Limb (tissue), 2 donors: Measurements from ENCODE around the gene RXFP4.
A peak's percentile ranks its signal among the peaks of the same experiment; 100 is the strongest.
"Not testable (repeated sequence)": the region's sequence is repeated elsewhere in the genome, so short reads cannot be mapped to it uniquely, and the experiment has no call there.

Experiments used
- DNase-seq, 2 donors: peaks; one replicate each; pipeline ENCODE4 v3.0.0-alpha.2; 2016; ENCODE audit errors: extremely low spot score in 2 of 2

RXFP4 gene

GRCh38 chr1:155940993-155941844 lies at the start of gene RXFP4:
RXFP4 (plus strand) TSS chr1:155941638; CDS start chr1:155941710, 72 bp downstream.
- no peak for DNase-seq

GRCh38 chr1:155892796-155893195 lies 48.6 kb upstream of the RXFP4 start:
- no peak for DNase-seq

GRCh38 chr1:155893389-155894142 lies 47.9 kb upstream of the RXFP4 start:
- DNase-seq, result peak in 1 of 2 donors; percentile 57

GRCh38 chr1:155895617-155896016 lies 45.8 kb upstream of the RXFP4 start:
- not testable (repeated sequence) for DNase-seq

- DNase-seq, result not testable (repeated sequence)
Measured at GRCh38 chr1:155896476-155896875, 45.0 kb upstream of the RXFP4 start.

GRCh38 chr1:155897746-155898145 lies 43.7 kb upstream of the RXFP4 start:
- no peak for DNase-seq

- no peak for DNase-seq
Measured at GRCh38 chr1:155898888-155899287, 42.5 kb upstream of the RXFP4 start.

- no peak for DNase-seq
Measured at GRCh38 chr1:155899683-155900082, 41.8 kb upstream of the RXFP4 start.

GRCh38 chr1:155900161-155900560 lies 41.3 kb upstream of the RXFP4 start:
- no peak for DNase-seq

- no peak for DNase-seq
Measured at GRCh38 chr1:155904261-155904660, 37.2 kb upstream of the RXFP4 start.

GRCh38 chr1:155909894-155910293 lies 31.5 kb upstream of the RXFP4 start:
- no peak for DNase-seq

GRCh38 chr1:155910621-155911121 lies 30.8 kb upstream of the RXFP4 start:
- DNase-seq, result peak in 1 of 2 donors; percentile 51

GRCh38 chr1:155911156-155912055 lies 30.0 kb upstream of the RXFP4 start, which contains the start of gene RIT1:
RIT1 (minus strand) TSS chr1:155911349; CDS start chr1:155910761, 588 bp downstream.
- peak; percentile 71 to 90 for DNase-seq

GRCh38 chr1:155912056-155912536 lies 29.3 kb upstream of the RXFP4 start:
- DNase-seq, result no peak

GRCh38 chr1:155913969-155914757 lies 27.3 kb upstream of the RXFP4 start:
- DNase-seq, result no peak

GRCh38 chr1:155918660-155919059 lies 22.8 kb upstream of the RXFP4 start:
- DNase-seq, result no peak

- no peak for DNase-seq
Measured at GRCh38 chr1:155919801-155920200, 21.6 kb upstream of the RXFP4 start.

GRCh38 chr1:155920717-155921116 lies 20.7 kb upstream of the RXFP4 start:
- DNase-seq, result no peak

- no peak for DNase-seq
Measured at GRCh38 chr1:155925506-155925905, 15.9 kb upstream of the RXFP4 start.

GRCh38 chr1:155929057-155929456 lies 12.4 kb upstream of the RXFP4 start:
- no peak for DNase-seq
